Limb (tissue), 2 donors: Measurements from ENCODE around the gene SPON1.

Experiments used
- DNase-seq, 2 donors: peaks; one replicate each; pipeline ENCODE4 v3.0.0-alpha.2; 2016; ENCODE audit errors: extremely low spot score in 2 of 2

SPON1 gene

GRCh38 chr11:14314127-14314526 lies 351.6 kb downstream of the SPON1 start:
- no peak for DNase-seq

- DNase-seq: no peak
Measured at GRCh38 chr11:14315130-14315529, 352.6 kb downstream of the SPON1 start.
